ENCODE results near the gene CKAP5. TPM values are rescaled to one million over a fixed set of nuclear protein-coding genes. Genes with fewer than 3 reads are reported as not detected.

CKAP5 gene
- total RNA-seq, 2 donors from 2014 or later: 162 to 211 TPM

DNA sequence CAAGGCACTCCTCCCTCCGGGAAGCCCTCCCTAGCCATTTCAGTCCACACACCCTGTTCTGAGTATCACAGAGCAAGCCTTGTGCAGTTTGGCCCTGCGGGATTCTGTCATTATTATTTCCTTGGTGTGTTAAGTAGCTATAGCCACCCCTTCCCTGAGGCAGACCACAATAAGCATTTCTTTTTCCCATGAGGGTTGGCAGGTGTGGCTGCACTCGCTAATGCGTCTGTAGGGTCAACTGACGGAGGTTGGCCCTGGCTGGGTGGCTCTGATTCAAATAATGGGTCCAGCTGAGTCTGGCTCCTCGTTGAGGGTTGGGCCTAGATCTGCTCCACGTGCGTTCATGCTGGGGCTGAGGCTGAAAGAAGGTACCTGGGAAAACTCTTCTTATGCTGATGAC, 122.0 kb downstream of the CKAP5 start:
- H3K36me3 ChIP-seq (ENCODE audit: control insufficient read depth, insufficient read depth, low read length): no peaks in the 10 kb centered on the region
- peaks cover 7% of the 10 kb centered on the region for H3K4me1 Mint-ChIP-seq
- no peaks in the 10 kb centered on the region for H3K9me3 ChIP-seq (ENCODE audit: control insufficient read depth, low read length)
- H3K4me3 Mint-ChIP-seq: no peak overlapping the region
- H3K27ac ChIP-seq (ENCODE audit: low read depth, low read length): peak overlapping the region; percentile 44
- H3K4me1 ChIP-seq (ENCODE audit: control insufficient read depth, insufficient read depth, low read length): no peaks in the 10 kb centered on the region
- H3K36me3 Mint-ChIP-seq (ENCODE audit: low read depth): no peaks in the 10 kb centered on the region
- no peak overlapping the region for H3K4me3 ChIP-seq (ENCODE audit: low read length)
- no peak overlapping the region for H3K9ac ChIP-seq (ENCODE audit: extremely low read depth, low read length, poor library complexity, severe bottlenecking)
- TF ChIP-seq, protein P1, sequence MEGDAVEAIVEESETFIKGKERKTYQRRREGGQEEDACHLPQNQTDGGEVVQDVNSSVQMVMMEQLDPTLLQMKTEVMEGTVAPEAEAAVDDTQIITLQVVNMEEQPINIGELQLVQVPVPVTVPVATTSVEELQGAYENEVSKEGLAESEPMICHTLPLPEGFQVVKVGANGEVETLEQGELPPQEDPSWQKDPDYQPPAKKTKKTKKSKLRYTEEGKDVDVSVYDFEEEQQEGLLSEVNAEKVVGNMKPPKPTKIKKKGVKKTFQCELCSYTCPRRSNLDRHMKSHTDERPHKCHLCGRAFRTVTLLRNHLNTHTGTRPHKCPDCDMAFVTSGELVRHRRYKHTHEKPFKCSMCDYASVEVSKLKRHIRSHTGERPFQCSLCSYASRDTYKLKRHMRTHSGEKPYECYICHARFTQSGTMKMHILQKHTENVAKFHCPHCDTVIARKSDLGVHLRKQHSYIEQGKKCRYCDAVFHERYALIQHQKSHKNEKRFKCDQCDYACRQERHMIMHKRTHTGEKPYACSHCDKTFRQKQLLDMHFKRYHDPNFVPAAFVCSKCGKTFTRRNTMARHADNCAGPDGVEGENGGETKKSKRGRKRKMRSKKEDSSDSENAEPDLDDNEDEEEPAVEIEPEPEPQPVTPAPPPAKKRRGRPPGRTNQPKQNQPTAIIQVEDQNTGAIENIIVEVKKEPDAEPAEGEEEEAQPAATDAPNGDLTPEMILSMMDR (conservative IDR thresholded peaks at IDR 0.05): no peak
- peak overlapping the region; percentile 36 for H3K27ac Mint-ChIP-seq
- 77 to 80% methylated on average over 4 to 8 of the region's 8 CpGs for WGBS, 2 experiments (ENCODE audit: insufficient coverage in 1 of 2, insufficient read length in 1 of 2)
- DNase-seq: no peak
- H3K27me3 ChIP-seq (ENCODE audit: control insufficient read depth, insufficient read depth, low read length, poor library complexity, severe bottlenecking): no peaks in the 10 kb centered on the region
- H3K9me3 Mint-ChIP-seq: no peaks in the 10 kb centered on the region
- H3K27me3 Mint-ChIP-seq (ENCODE audit: insufficient read depth): no peaks in the 10 kb centered on the region

DNA sequence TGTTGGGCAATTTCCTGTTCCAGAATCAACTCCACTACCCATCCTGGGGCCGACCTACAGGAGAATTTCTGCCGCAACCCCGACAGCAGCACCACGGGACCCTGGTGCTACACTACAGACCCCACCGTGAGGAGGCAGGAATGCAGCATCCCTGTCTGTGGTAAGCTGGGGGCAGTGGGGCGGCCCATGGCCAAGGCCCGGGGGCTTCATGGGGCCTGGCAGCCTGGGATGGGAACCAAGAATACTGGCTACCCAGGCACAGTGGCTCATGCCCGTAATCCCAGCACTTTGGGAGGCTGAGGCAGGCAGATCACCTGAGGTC, 122.8 kb downstream of the CKAP5 start:
- Histone ChIP-seq H3K9ac (ENCODE audit: extremely low read depth, low read length, poor library complexity, severe bottlenecking) (no peak overlapping the region), H3K36me3 (ENCODE audit: control insufficient read depth, insufficient read depth, low read length) (no peaks in the 10 kb centered on the region), H3K4me1 (ENCODE audit: control insufficient read depth, insufficient read depth, low read length) (no peaks in the 10 kb centered on the region), H3K27me3 (ENCODE audit: control insufficient read depth, insufficient read depth, low read length, poor library complexity, severe bottlenecking) (no peaks in the 10 kb centered on the region), H3K9me3 (ENCODE audit: control insufficient read depth, low read length) (no peaks in the 10 kb centered on the region), H3K27ac (ENCODE audit: low read depth, low read length) (no peak overlapping the region), H3K4me3 (ENCODE audit: low read length) (no peak overlapping the region)
- Mint-ChIP-seq H3K4me3 (no peak overlapping the region), H3K9me3 (no peaks in the 10 kb centered on the region), H3K27ac (no peak overlapping the region), H3K36me3 (ENCODE audit: low read depth) (no peaks in the 10 kb centered on the region), H3K27me3 (ENCODE audit: insufficient read depth) (no peaks in the 10 kb centered on the region), H3K4me1 (peaks cover 12% of the 10 kb centered on the region)
- TF ChIP-seq, protein P1 (conservative IDR thresholded peaks at IDR 0.05): no peak
- 83 to 100% methylated on average over 3 to 8 of the region's 8 CpGs for WGBS, 2 experiments (ENCODE audit: insufficient coverage in 1 of 2, insufficient read length in 1 of 2)
- no peak for DNase-seq

DNA sequence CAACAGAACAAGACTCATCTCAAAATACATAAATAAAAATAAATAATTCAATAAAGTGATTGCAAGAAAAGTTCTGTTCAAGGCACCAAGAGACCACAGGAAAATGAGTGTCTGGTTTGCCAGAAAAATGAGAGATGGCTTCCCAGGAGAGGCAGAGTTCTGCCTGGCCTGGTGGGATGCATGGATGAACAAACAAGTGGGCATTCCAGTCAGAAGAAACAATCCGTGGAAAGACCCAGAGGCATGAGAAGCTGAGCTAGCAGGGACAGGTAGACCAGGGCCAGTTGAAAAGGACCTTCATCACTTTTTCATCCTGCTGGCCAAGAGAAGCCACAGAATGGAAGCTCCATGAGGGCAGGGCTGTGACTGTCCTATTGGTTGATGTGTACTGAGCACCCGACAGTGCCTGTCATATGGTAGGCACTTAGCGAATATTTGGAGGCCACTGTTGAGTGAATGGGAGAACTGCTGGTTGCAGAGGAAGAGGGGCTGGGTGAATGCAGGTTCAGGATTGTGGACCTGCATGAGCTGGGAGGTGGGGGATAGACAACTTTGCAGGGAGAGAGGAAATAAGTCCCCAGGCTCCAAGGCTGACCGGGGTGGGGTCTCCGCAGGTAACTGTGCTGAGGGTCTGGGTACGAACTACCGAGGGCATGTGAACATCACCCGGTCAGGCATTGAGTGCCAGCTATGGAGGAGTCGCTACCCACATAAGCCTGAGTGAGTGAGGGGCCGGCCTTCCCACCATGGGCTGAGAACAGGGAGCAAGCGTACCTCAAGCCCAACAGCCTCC, 123.3 kb downstream of the CKAP5 start:
- Histone ChIP-seq H3K9me3 (ENCODE audit: control insufficient read depth, low read length) (no peaks in the 10 kb centered on the region), H3K27ac (ENCODE audit: low read depth, low read length) (no peak overlapping the region), H3K9ac (ENCODE audit: extremely low read depth, low read length, poor library complexity, severe bottlenecking) (no peak overlapping the region), H3K27me3 (ENCODE audit: control insufficient read depth, insufficient read depth, low read length, poor library complexity, severe bottlenecking) (no peaks in the 10 kb centered on the region), H3K36me3 (ENCODE audit: control insufficient read depth, insufficient read depth, low read length) (no peaks in the 10 kb centered on the region), H3K4me3 (ENCODE audit: low read length) (no peak overlapping the region), H3K4me1 (ENCODE audit: control insufficient read depth, insufficient read depth, low read length) (no peaks in the 10 kb centered on the region)
- DNase-seq: no peak
- Mint-ChIP-seq H3K9me3 (no peaks in the 10 kb centered on the region), H3K27ac (no peak overlapping the region), H3K4me3 (no peak overlapping the region), H3K27me3 (ENCODE audit: insufficient read depth) (no peaks in the 10 kb centered on the region), H3K36me3 (ENCODE audit: low read depth) (no peaks in the 10 kb centered on the region), H3K4me1 (peaks cover 15% of the 10 kb centered on the region)
- TF ChIP-seq, protein P1 (conservative IDR thresholded peaks at IDR 0.05): no peak
- WGBS, 2 experiments (ENCODE audit: insufficient coverage in 1 of 2, insufficient read length in 1 of 2): 91 to 93% methylated on average over 11 of the region's 11 CpGs

Measured in endodermal cell (in vitro differentiated cells).